H9 (cell line): Measurements from ENCODE around the gene FAM124A. TPM values are rescaled to one million over a fixed set of nuclear protein-coding genes. Genes with fewer than 3 reads are reported as not detected.

Source experiments
- DNase-seq: peaks from one replicate; pipeline ENCODE4 v3.0.0-alpha.2; 2017
- H2AFZ ChIP-seq: one replicate; pipeline ENCODE4 v1.6.1; 2013; ENCODE audit warnings: mild to moderate bottlenecking, low read length, control low read depth, moderate library complexity
- H2AK5ac ChIP-seq: 2 replicates; pipeline ENCODE4 v1.6.1; 2013; ENCODE audit warnings: low read length, control low read depth, mixed read lengths; ENCODE audit not compliant: insufficient read length
- H2BK120ac ChIP-seq: one replicate; pipeline ENCODE4 v1.6.1; 2013; ENCODE audit warnings: low read depth, mild to moderate bottlenecking, low read length, control low read depth, inconsistent platforms; ENCODE audit not compliant: poor library complexity, severe bottlenecking
- H2BK12ac ChIP-seq: 2 replicates; pipeline ENCODE4 v1.6.1; 2013; ENCODE audit warnings: low read length, control low read depth, mixed read lengths, low read depth; ENCODE audit not compliant: insufficient read length
- H2BK15ac ChIP-seq: 2 replicates; pipeline ENCODE4 v1.6.1; 2013; ENCODE audit warnings: low read depth, low read length, control low read depth
- H2BK20ac ChIP-seq: one replicate; pipeline ENCODE4 v1.6.1; 2013; ENCODE audit warnings: low read depth, mild to moderate bottlenecking, low read length, control low read depth, inconsistent platforms; ENCODE audit not compliant: poor library complexity, severe bottlenecking
- H2BK5ac ChIP-seq: 2 replicates; pipeline ENCODE4 v1.6.1; 2013; ENCODE audit warnings: low read length, control low read depth, mixed read lengths; ENCODE audit not compliant: insufficient read length
- H3K14ac ChIP-seq: 2 replicates; pipeline ENCODE4 v1.6.1; 2013; ENCODE audit warnings: low read length, control low read depth; ENCODE audit not compliant: insufficient read depth
- H3K18ac ChIP-seq: 2 replicates; pipeline ENCODE4 v1.6.1; 2013; ENCODE audit warnings: low read depth, mild to moderate bottlenecking, mixed read lengths, low read length, control low read depth; ENCODE audit not compliant: insufficient read length
- H3K23ac ChIP-seq: 2 replicates; pipeline ENCODE4 v1.6.1; 2013; ENCODE audit warnings: low read length, control low read depth, mixed read lengths, low read depth; ENCODE audit not compliant: insufficient read length
- H3K23me2 ChIP-seq: 2 replicates; pipeline ENCODE4 v1.6.1; 2013; ENCODE audit warnings: low read depth, mild to moderate bottlenecking, mixed read lengths, low read length, control low read depth; ENCODE audit not compliant: insufficient read length, poor library complexity, severe bottlenecking
- H3K27ac ChIP-seq: 2 replicates; pipeline ENCODE4 v1.5.1; 2013; ENCODE audit warnings: low read length, control low read depth, mixed read lengths, low read depth; ENCODE audit not compliant: insufficient read length
- H3K27me3 ChIP-seq: 2 replicates; pipeline ENCODE4 v1.6.1; 2013; ENCODE audit warnings: low read length, control low read depth, inconsistent platforms; ENCODE audit not compliant: insufficient read depth
- H3K4ac ChIP-seq: 2 replicates; pipeline ENCODE4 v1.6.1; 2013; ENCODE audit warnings: low read depth, mild to moderate bottlenecking, control low read depth, inconsistent platforms, low read length, moderate library complexity
- H3K4me1 ChIP-seq: 2 replicates; pipeline ENCODE4 v1.6.1; 2013; ENCODE audit warnings: low read length, control low read depth, inconsistent platforms; ENCODE audit not compliant: insufficient read depth
- H3K4me2 ChIP-seq: 2 replicates; pipeline ENCODE4 v1.6.1; 2013; ENCODE audit warnings: low read length, control low read depth, mixed read lengths; ENCODE audit not compliant: insufficient read length, insufficient read depth
- H3K56ac ChIP-seq: 2 replicates; pipeline ENCODE4 v1.6.1; 2013; ENCODE audit warnings: low read depth, mild to moderate bottlenecking, mixed read lengths, low read length, control low read depth; ENCODE audit not compliant: insufficient read length
- H3K79me1 ChIP-seq: 2 replicates; pipeline ENCODE4 v1.6.1; 2013; ENCODE audit warnings: low read depth, mild to moderate bottlenecking, moderate library complexity, low read length, control low read depth, inconsistent platforms; ENCODE audit not compliant: insufficient read depth, poor library complexity, severe bottlenecking
- H3K79me2 ChIP-seq: 2 replicates; pipeline ENCODE4 v1.6.1; 2013; ENCODE audit warnings: low read length, control low read depth, inconsistent platforms; ENCODE audit not compliant: insufficient read depth
- H3K9ac ChIP-seq: 2 replicates; pipeline ENCODE4 v1.6.1; 2013; ENCODE audit warnings: low read length, control low read depth, mixed read lengths; ENCODE audit not compliant: insufficient read length; ENCODE audit errors: extremely low read depth
- H3K9me3 ChIP-seq: one replicate; pipeline ENCODE4 v1.6.1; 2013; ENCODE audit warnings: low read depth, low read length, inconsistent platforms; ENCODE audit not compliant: control insufficient read depth
- H3T11ph ChIP-seq: one replicate; pipeline ENCODE4 v1.6.1; 2013; ENCODE audit warnings: mild to moderate bottlenecking, low read length, control low read depth, inconsistent platforms
- H4K20me1 ChIP-seq: one replicate; pipeline ENCODE4 v1.6.1; 2013; ENCODE audit not compliant: control insufficient read depth, insufficient read length, insufficient read depth
- H4K5ac ChIP-seq: 2 replicates; pipeline ENCODE4 v1.6.1; 2013; ENCODE audit warnings: low read depth, mild to moderate bottlenecking, mixed read lengths, low read length, control low read depth; ENCODE audit not compliant: insufficient read length
- H4K8ac ChIP-seq: replicated peaks from 2 replicates; pipeline ENCODE4 v1.6.1; 2013; ENCODE audit warnings: low read length, control low read depth, mixed read lengths, low read depth; ENCODE audit not compliant: insufficient read length
- H4K91ac ChIP-seq: 2 replicates; pipeline ENCODE4 v1.6.1; 2013; ENCODE audit warnings: low read depth, mild to moderate bottlenecking, moderate library complexity, mixed read lengths, low read length, control low read depth; ENCODE audit not compliant: insufficient read length
- H3K27ac Mint-ChIP-seq, 3 experiments: 2 replicates in 2 of 3; 3 replicates in 1 of 3; pipeline ENCODE4 v1.8.0; 2020 to 2021; ENCODE audit warnings: mixed read lengths in 3 of 3, mild to moderate bottlenecking in 1 of 3, moderate library complexity in 1 of 3
- H3K27me3 Mint-ChIP-seq: 2 replicates; pipeline ENCODE4 v1.8.0; 2021; ENCODE audit warnings: low read depth, mild to moderate bottlenecking, moderate library complexity, mixed read lengths
- H3K36me3 Mint-ChIP-seq, 3 experiments: 2 replicates in 2 of 3; 3 replicates in 1 of 3; pipeline ENCODE4 v1.8.0; 2020 to 2021; ENCODE audit warnings: low read depth in 3 of 3, mixed read lengths in 3 of 3; ENCODE audit not compliant: insufficient read depth in 1 of 3
- H3K4me1 Mint-ChIP-seq, 2 experiments: 2 replicates each; pipeline ENCODE4 v1.8.0; 2020; ENCODE audit warnings: mixed read lengths in 2 of 2
- H3K4me3 Mint-ChIP-seq, 2 experiments: 2 replicates in 1 of 2; 3 replicates in 1 of 2; pipeline ENCODE4 v1.8.0; 2020 to 2021; ENCODE audit warnings: mild to moderate bottlenecking in 2 of 2, mixed read lengths in 2 of 2, moderate library complexity in 1 of 2
- H3K9me3 Mint-ChIP-seq, 2 experiments: 2 replicates in 1 of 2; 3 replicates in 1 of 2; pipeline ENCODE4 v1.8.0; 2020; ENCODE audit warnings: mild to moderate bottlenecking in 2 of 2, mixed read lengths in 2 of 2, moderate library complexity in 1 of 2
- WGBS: extraction: QIAGEN DNeasy Blood & Tissue Kit; methylation state at CpG from one replicate; pipeline ENCODE4 v1.1.7; 2013; ENCODE audit warnings: missing lambda C conversion rate, low lambda C conversion rate, mixed read lengths; ENCODE audit not compliant: insufficient read length; ENCODE audit errors: extremely low coverage; 5-methylcytosine and 5-hydroxymethylcytosine counted together
- total RNA-seq: library from RNA; stranded (reverse); gene quantifications from 2 replicates; pipeline ENCODE4 v1.2.1, GENCODE V29; 2021
- TF ChIP-seq, protein P1 (sequence below): fragments of 200-600 bp; sonication (generic); conservative IDR thresholded peaks from 3 replicates; pipeline ENCODE4 v1.8.0; 2021; ENCODE audit warnings: antibody characterized with exemption, mild to moderate bottlenecking

Gene FAM124A
- total RNA-seq, 1 experiment from 2014 or later: 41.9 TPM

DNA sequence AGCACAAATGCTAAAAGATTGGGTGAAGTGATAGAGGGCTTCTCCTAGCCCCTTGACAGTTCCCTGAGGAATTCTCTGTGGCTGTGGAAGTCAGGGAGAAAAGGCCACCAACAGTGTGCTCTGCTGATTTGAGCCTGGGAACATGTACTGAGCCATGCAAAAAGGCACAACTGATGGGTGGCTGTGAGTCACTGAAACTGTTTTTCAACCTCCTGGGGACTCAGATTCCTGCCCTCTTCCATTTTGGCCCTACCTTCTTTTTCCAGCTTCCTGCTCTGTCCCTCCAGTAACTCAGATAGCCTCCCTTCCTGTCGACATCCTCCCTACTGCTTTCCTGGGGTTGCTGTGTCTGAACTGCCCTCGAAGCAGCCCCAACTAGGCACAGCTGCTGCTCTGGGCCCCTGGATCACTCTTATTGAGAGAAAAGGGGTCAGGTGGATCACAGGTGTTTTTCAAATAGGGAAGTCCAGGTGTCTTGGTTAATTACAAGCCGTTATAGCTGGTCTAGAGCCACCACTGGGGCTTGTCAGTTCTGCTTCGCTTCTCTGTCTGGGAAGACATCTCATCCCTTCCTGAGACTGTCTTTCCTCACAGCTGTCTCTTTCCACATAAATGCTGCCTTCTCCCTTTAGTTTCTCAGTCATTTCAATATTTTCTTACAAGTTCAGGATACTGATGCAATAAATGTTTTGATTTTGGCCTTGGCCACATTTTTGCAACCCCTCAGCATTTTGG is 13.7 kb downstream of the FAM124A start:
- no peaks in the 10 kb centered on the region; the same call in 1 of the 2 replicates for H3K79me2 ChIP-seq
- H3K27ac Mint-ChIP-seq: peak overlapping the region; percentile 9 to 94 (median 54)

More for the DNA sequence above, 13.7 kb downstream of the FAM124A start:
- H3K4ac ChIP-seq: no peak overlapping the region
- H4K20me1 ChIP-seq: no peaks in the 10 kb centered on the region
- no peak overlapping the region for H3K23ac ChIP-seq
- no peaks in the 10 kb centered on the region for H3K9me3 ChIP-seq
- no peaks in the 10 kb centered on the region for H3K27me3 Mint-ChIP-seq
- H3K9me3 Mint-ChIP-seq: no peaks in the 10 kb centered on the region
- no peak overlapping the region for H3K9ac ChIP-seq
- no peak overlapping the region for H4K8ac ChIP-seq
- H3K4me3 Mint-ChIP-seq: peak overlapping the region in 1 of 2 experiments; percentile 64; a peak in 2 of 5 replicates
- no peaks in the 10 kb centered on the region for H3K79me1 ChIP-seq
- H3K4me1 Mint-ChIP-seq: peaks cover 44 to 46% of the 10 kb centered on the region in 2 experiments
- no peak overlapping the region for H2AK5ac ChIP-seq
- TF ChIP-seq, protein P1, sequence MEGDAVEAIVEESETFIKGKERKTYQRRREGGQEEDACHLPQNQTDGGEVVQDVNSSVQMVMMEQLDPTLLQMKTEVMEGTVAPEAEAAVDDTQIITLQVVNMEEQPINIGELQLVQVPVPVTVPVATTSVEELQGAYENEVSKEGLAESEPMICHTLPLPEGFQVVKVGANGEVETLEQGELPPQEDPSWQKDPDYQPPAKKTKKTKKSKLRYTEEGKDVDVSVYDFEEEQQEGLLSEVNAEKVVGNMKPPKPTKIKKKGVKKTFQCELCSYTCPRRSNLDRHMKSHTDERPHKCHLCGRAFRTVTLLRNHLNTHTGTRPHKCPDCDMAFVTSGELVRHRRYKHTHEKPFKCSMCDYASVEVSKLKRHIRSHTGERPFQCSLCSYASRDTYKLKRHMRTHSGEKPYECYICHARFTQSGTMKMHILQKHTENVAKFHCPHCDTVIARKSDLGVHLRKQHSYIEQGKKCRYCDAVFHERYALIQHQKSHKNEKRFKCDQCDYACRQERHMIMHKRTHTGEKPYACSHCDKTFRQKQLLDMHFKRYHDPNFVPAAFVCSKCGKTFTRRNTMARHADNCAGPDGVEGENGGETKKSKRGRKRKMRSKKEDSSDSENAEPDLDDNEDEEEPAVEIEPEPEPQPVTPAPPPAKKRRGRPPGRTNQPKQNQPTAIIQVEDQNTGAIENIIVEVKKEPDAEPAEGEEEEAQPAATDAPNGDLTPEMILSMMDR: no peak
- H3K18ac ChIP-seq: no peak overlapping the region
- no peak overlapping the region for H3K27ac ChIP-seq
- no peak overlapping the region for H3K14ac ChIP-seq
- no peak overlapping the region for H4K91ac ChIP-seq
- H2AFZ ChIP-seq: no peak overlapping the region
- no peak overlapping the region for H3T11ph ChIP-seq
- no peak overlapping the region for H3K56ac ChIP-seq
- no peak overlapping the region for H4K5ac ChIP-seq
- no CpG with 5 or more reads among the region's 4 CpGs for WGBS
- no peaks in the 10 kb centered on the region for H3K27me3 ChIP-seq
- no peak overlapping the region for H2BK12ac ChIP-seq
- no peak overlapping the region for H2BK15ac ChIP-seq
- DNase-seq: no peak
- no peak overlapping the region for H2BK20ac ChIP-seq
- peaks cover 5% of the 10 kb centered on the region for H3K4me1 ChIP-seq
- no peak overlapping the region for H2BK5ac ChIP-seq
- peaks cover 41 to 74% (median 67%) of the 10 kb centered on the region in 3 experiments for H3K36me3 Mint-ChIP-seq
- no peak overlapping the region for H3K4me2 ChIP-seq
- no peaks in the 10 kb centered on the region for H3K23me2 ChIP-seq
- no peak overlapping the region for H2BK120ac ChIP-seq
